ENCODE results near the gene NKX1-1.

NKX1-1 gene

GRCh38 chr4:1381944-1382541 is 24.2 kb downstream of the NKX1-1 start:
- H3K4me2 ChIP-seq (ENCODE audit: low read depth, low read length, poor library complexity, severe bottlenecking): no peak overlapping the region
- no peaks in the 10 kb centered on the region for H3K79me2 ChIP-seq (ENCODE audit: insufficient read depth, low read length)
- H3K27ac ChIP-seq (ENCODE audit: low read depth, low read length): no peak overlapping the region
- no peak overlapping the region for H3K4me3 ChIP-seq (ENCODE audit: insufficient read depth, low read length, poor library complexity, severe bottlenecking)
- no peaks in the 10 kb centered on the region for H3K9me2 ChIP-seq (replicated peaks; ENCODE audit: insufficient read depth, low read length)
- H3K36me3 ChIP-seq (ENCODE audit: low read length): no peaks in the 10 kb centered on the region
- TF ChIP-seq CTCF (IDR thresholded peaks at IDR 0.05; ENCODE audit: insufficient read depth, low read length, poor library complexity, severe bottlenecking): no peak
- no peak for TF ChIP-seq EZH2phosphoT487 (conservative IDR thresholded peaks at IDR 0.05; ENCODE audit: low read length)
- no peaks in the 10 kb centered on the region for H3K27me3 ChIP-seq (ENCODE audit: low read length)
- no peaks in the 10 kb centered on the region for H4K20me1 ChIP-seq (ENCODE audit: low read depth, low read length)
- no peaks in the 10 kb centered on the region for H3F3A ChIP-seq (ENCODE audit: insufficient read depth)
- H2AFZ ChIP-seq (ENCODE audit: low read depth, low read length, severe bottlenecking): no peak overlapping the region
- H3K9ac ChIP-seq (ENCODE audit: low read length): no peak overlapping the region
- H3K9me3 ChIP-seq (ENCODE audit: insufficient read depth, low read length): no peaks in the 10 kb centered on the region

- H4K20me1 ChIP-seq (ENCODE audit: low read depth, low read length): no peaks in the 10 kb centered on the region
- no peak overlapping the region for H3K4me3 ChIP-seq (ENCODE audit: insufficient read depth, low read length, poor library complexity, severe bottlenecking)
- H3K27me3 ChIP-seq (ENCODE audit: low read length): no peaks in the 10 kb centered on the region
- H3K9me3 ChIP-seq (ENCODE audit: insufficient read depth, low read length): no peaks in the 10 kb centered on the region
- no peaks in the 10 kb centered on the region for H3F3A ChIP-seq (ENCODE audit: insufficient read depth)
- H3K9ac ChIP-seq (ENCODE audit: low read length): no peak overlapping the region
- no peak for TF ChIP-seq EZH2phosphoT487 (conservative IDR thresholded peaks at IDR 0.05; ENCODE audit: low read length)
- TF ChIP-seq CTCF (IDR thresholded peaks at IDR 0.05; ENCODE audit: insufficient read depth, low read length, poor library complexity, severe bottlenecking): no peak
- H3K4me2 ChIP-seq (ENCODE audit: low read depth, low read length, poor library complexity, severe bottlenecking): no peak overlapping the region
- H3K79me2 ChIP-seq (ENCODE audit: insufficient read depth, low read length): no peaks in the 10 kb centered on the region
- no peaks in the 10 kb centered on the region for H3K9me2 ChIP-seq (replicated peaks; ENCODE audit: insufficient read depth, low read length)
- H2AFZ ChIP-seq (ENCODE audit: low read depth, low read length, severe bottlenecking): no peak overlapping the region
- no peaks in the 10 kb centered on the region for H3K36me3 ChIP-seq (ENCODE audit: low read length)
- no peak overlapping the region for H3K27ac ChIP-seq (ENCODE audit: low read depth, low read length)
Observed at GRCh38 chr4:1381181-1381621, 25.0 kb downstream of the NKX1-1 start.

- no peaks in the 10 kb centered on the region for H3F3A ChIP-seq (ENCODE audit: insufficient read depth)
- H3K79me2 ChIP-seq (ENCODE audit: insufficient read depth, low read length): no peaks in the 10 kb centered on the region
- H3K4me3 ChIP-seq (ENCODE audit: insufficient read depth, low read length, poor library complexity, severe bottlenecking): no peak overlapping the region
- no peak for TF ChIP-seq EZH2phosphoT487 (conservative IDR thresholded peaks at IDR 0.05; ENCODE audit: low read length)
- TF ChIP-seq CTCF (IDR thresholded peaks at IDR 0.05; ENCODE audit: insufficient read depth, low read length, poor library complexity, severe bottlenecking): no peak
- H4K20me1 ChIP-seq (ENCODE audit: low read depth, low read length): no peaks in the 10 kb centered on the region
- H3K4me2 ChIP-seq (ENCODE audit: low read depth, low read length, poor library complexity, severe bottlenecking): no peak overlapping the region
- no peak overlapping the region for H2AFZ ChIP-seq (ENCODE audit: low read depth, low read length, severe bottlenecking)
- H3K9ac ChIP-seq (ENCODE audit: low read length): no peak overlapping the region
- no peaks in the 10 kb centered on the region for H3K9me2 ChIP-seq (replicated peaks; ENCODE audit: insufficient read depth, low read length)
- H3K27me3 ChIP-seq (ENCODE audit: low read length): no peaks in the 10 kb centered on the region
- no peaks in the 10 kb centered on the region for H3K36me3 ChIP-seq (ENCODE audit: low read length)
- H3K9me3 ChIP-seq (ENCODE audit: insufficient read depth, low read length): no peaks in the 10 kb centered on the region
- H3K27ac ChIP-seq (ENCODE audit: low read depth, low read length): no peak overlapping the region
Observed at GRCh38 chr4:1380368-1381151, 25.7 kb downstream of the NKX1-1 start.
